GM21526 (cell line): Measurements from ENCODE around the gene MMADHC.
A peak's percentile ranks its signal among the peaks of the same experiment; 100 is the strongest.
"Not testable (repeated sequence)": the region's sequence is repeated elsewhere in the genome, so short reads cannot be mapped to it uniquely, and the experiment has no call there.

Experiments used
- ATAC-seq: cut with Tn5 transposase; IDR thresholded peaks from one replicate; pipeline ENCODE4 v1.9.1; 2021; ENCODE audit warnings: moderate library complexity; ENCODE audit not compliant: unreplicated experiment, low FRiP score

The MMADHC gene

GRCh38 chr2:149595056-149595963 lies 7.7 kb upstream of the MMADHC start:
- ATAC-seq = no peak

- no peak for ATAC-seq
These were observed 6.8 kb upstream of the MMADHC start for GRCh38 chr2:149594411-149594810.

- ATAC-seq = peak; percentile 29
These were observed 444 bp upstream of the MMADHC start for GRCh38 chr2:149587950-149588487.

GRCh38 chr2:149586898-149587219 lies 716 bp downstream of the MMADHC start:
- ATAC-seq = no peak

- no peak for ATAC-seq
These were observed 1.5 kb downstream of the MMADHC start for GRCh38 chr2:149586063-149586462.

- ATAC-seq = no peak
These were observed 2.2 kb downstream of the MMADHC start for GRCh38 chr2:149585166-149585885.

- no peak for ATAC-seq
These were observed 7.3 kb downstream of the MMADHC start for GRCh38 chr2:149579972-149580882.

- no peak for ATAC-seq
These were observed 10.3 kb downstream of the MMADHC start for GRCh38 chr2:149577269-149577668.

- ATAC-seq = no peak
These were observed 11.8 kb downstream of the MMADHC start for GRCh38 chr2:149575752-149576151.

- ATAC-seq = no peak
These were observed 12.3 kb downstream of the MMADHC start for GRCh38 chr2:149575277-149575676.

- ATAC-seq = no peak
These were observed 13.8 kb downstream of the MMADHC start for GRCh38 chr2:149573760-149574159.

- ATAC-seq = no peak
These were observed 15.2 kb downstream of the MMADHC start for GRCh38 chr2:149572102-149572953.

GRCh38 chr2:149568138-149568537 lies 19.4 kb downstream of the MMADHC start:
- no peak for ATAC-seq

- ATAC-seq = no peak
These were observed 20.9 kb downstream of the MMADHC start for GRCh38 chr2:149566652-149567051.

GRCh38 chr2:149565625-149566024 lies 21.9 kb downstream of the MMADHC start:
- ATAC-seq = not testable (repeated sequence)

GRCh38 chr2:149564983-149565382 lies 22.6 kb downstream of the MMADHC start:
- ATAC-seq = no peak

- no peak for ATAC-seq
These were observed 23.5 kb downstream of the MMADHC start for GRCh38 chr2:149564097-149564496.

GRCh38 chr2:149562324-149562723 lies 25.3 kb downstream of the MMADHC start:
- ATAC-seq = peak; percentile 72

- ATAC-seq = no peak
These were observed 26.2 kb downstream of the MMADHC start for GRCh38 chr2:149561309-149561926.
